K562 (cell line): ENCODE measurements around the gene KIF19. TPM values are rescaled to one million over a fixed set of nuclear protein-coding genes. Genes with fewer than 3 reads are reported as not detected.
A peak's percentile ranks its signal among the peaks of the same experiment; 100 is the strongest.

ENCODE experiments used
- CTBP1 ChIP-seq: fragments of 450-650 bp; IDR thresholded peaks from 2 replicates; pipeline ENCODE4 v1.6.1; 2016; ENCODE audit warnings: borderline replicate concordance
- EZH2 ChIP-seq: IDR thresholded peaks from 2 replicates; pipeline ENCODE4 v1.6.1; 2012; ENCODE audit warnings: low read depth, mild to moderate bottlenecking, inconsistent platforms, low read length, borderline replicate concordance
- FOSL1 ChIP-seq: fragments of 200-800 bp; sonication (Bioruptor generic); conservative IDR thresholded peaks from 2 replicates; pipeline ENCODE4 v1.6.1; 2016; ENCODE audit warnings: missing genetic modification characterization, missing compliant biosample characterization
- NFIX ChIP-seq: fragments of 250-450 bp; sonication (Bioruptor Pico); IDR thresholded peaks from 2 replicates; pipeline ENCODE4 v1.4.0; 2020; ENCODE audit warnings: low read depth, mild to moderate bottlenecking, moderate library complexity
- POLR2AphosphoS2 ChIP-seq: IDR thresholded peaks from 2 replicates; pipeline ENCODE4 v1.6.1; 2012; ENCODE audit warnings: low read length, improper control_type of control experiment
- SMAD3 ChIP-seq: fragments of 450-650 bp; formaldehyde crosslinking; conservative IDR thresholded peaks from 2 replicates; pipeline ENCODE4 v1.4.0; 2020; ENCODE audit warnings: mild to moderate bottlenecking
- SMARCA4 ChIP-seq: fragments of 450-650 bp; IDR thresholded peaks from 2 replicates; pipeline ENCODE4 v1.6.1; 2016
- ZNF121 ChIP-seq: sonication (generic); formaldehyde crosslinking; conservative IDR thresholded peaks from 2 replicates; pipeline ENCODE4 v1.8.0; 2022; ENCODE audit warnings: missing genetic modification reagents
- ZNF717 ChIP-seq: fragments of 250-450 bp; sonication (Bioruptor Pico); IDR thresholded peaks from 2 replicates; pipeline ENCODE4 v1.5.0; 2021
- polyA plus RNA-seq, 8 experiments: library from polyadenylated mRNA; depleted of rRNA in 4 of 8; stranded (reverse) in 5 of 8; unstranded in 3 of 8; fragments of >200 nt; fragmentation: Nextera tagmentation in 2 of 8; fragmentation: Illumina TruSeq in 1 of 8; extraction: Ambion mirVana in 2 of 8; extraction: Trizol in 1 of 8; gene quantifications; 2 replicates each; pipeline versions ENCODE4 v1.2.1 to v1.2.3, GENCODE V29; 2011 to 2014; ENCODE audit warnings: inconsistent platforms in 1 of 8, missing spikeins in 1 of 8
- total RNA-seq, 7 experiments: library from RNA; depleted of rRNA in 6 of 7; stranded (reverse); fragments of >200 nt in 6 of 7; fragmentation: Illumina TruSeq in 2 of 7; extraction: Trizol in 2 of 7; gene quantifications; 2 replicates each; pipeline versions ENCODE4 v1.2.1 to v1.2.3, GENCODE V29; 2011 to 2021; ENCODE audit warnings: low replicate concordance in 1 of 7
- TF ChIP-seq, protein P1 (sequence below): fragments of 250-450 bp; sonication (Bioruptor Pico); IDR thresholded peaks from 2 replicates; pipeline ENCODE4 v1.4.0; 2020
- TF ChIP-seq, protein P2 (sequence below): sonication (generic); formaldehyde crosslinking; IDR thresholded peaks from 2 replicates; pipeline ENCODE4 v1.5.0; 2020; ENCODE audit warnings: missing genetic modification reagents
- TF ChIP-seq, protein P3 (sequence below): sonication (generic); formaldehyde crosslinking; IDR thresholded peaks from 2 replicates; pipeline ENCODE4 v1.8.0; 2022; ENCODE audit warnings: missing genetic modification reagents, mild to moderate bottlenecking, moderate library complexity, borderline replicate concordance
- TF ChIP-seq, protein P4 (sequence below): fragments of 450-650 bp; IDR thresholded peaks from 2 replicates; pipeline ENCODE4 v1.6.1; 2016; ENCODE audit warnings: mild to moderate bottlenecking, moderate library complexity

KIF19 gene
- total and polyA plus RNA-seq, 9 of the 15 experiments (the other 6 are each of a cell fraction or from before 2014, with no cell fraction given) = 0.10 TPM; not detected in 8

DNA sequence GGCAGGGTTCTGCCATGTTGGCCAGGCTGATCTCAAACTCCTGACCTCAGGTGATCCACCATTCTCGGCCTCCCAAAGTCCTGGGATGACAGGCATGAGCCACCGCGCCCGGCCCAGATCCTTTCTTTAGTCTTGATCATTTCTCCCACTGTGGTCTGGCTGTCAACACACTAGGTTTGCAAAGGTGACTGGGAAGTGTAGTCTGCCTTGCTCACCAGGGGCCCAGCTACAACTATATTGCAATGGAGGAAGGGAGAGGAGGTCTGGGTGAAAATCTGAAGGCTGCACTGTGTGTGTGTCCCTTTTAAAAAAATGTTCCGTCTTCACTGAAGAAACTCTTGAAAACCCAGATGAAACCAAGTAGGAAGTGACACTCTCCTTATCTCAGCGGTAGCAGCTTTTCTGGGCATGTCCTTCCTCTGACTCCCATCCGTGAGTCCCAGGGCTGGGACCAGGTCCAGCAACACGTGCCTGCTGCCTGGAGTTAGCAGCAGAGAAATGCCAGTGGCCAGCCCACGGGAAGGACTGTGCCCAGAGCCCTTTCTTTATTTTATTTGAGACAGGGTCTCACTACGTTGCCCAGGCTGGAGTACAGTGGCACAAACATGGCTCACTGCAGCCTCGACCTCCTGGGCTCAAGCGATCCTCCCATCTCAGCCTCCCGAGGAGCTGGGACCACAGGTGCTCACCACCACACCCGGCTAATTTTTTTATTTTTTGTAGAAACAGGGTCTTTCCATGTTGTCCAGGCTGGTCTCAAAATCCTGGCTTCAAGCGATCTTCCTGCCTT is 17.8 kb upstream of the KIF19 start (continued):
- TF ChIP-seq, protein P1, sequence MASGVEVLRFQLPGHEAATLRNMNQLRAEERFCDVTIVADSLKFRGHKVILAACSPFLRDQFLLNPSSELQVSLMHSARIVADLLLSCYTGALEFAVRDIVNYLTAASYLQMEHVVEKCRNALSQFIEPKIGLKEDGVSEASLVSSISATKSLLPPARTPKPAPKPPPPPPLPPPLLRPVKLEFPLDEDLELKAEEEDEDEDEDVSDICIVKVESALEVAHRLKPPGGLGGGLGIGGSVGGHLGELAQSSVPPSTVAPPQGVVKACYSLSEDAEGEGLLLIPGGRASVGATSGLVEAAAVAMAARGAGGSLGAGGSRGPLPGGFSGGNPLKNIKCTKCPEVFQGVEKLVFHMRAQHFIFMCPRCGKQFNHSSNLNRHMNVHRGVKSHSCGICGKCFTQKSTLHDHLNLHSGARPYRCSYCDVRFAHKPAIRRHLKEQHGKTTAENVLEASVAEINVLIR (CRISPR knock-in tag) = no peak
- TF ChIP-seq ZNF717 (CRISPR knock-in tag) = no peak
- TF ChIP-seq ZNF121 (CRISPR knock-in tag) = peak; percentile 92
- peak; percentile 46; the same call in 1 of the 2 replicates for TF ChIP-seq SMARCA4
- no peak for TF ChIP-seq FOSL1
- TF ChIP-seq, protein P2, sequence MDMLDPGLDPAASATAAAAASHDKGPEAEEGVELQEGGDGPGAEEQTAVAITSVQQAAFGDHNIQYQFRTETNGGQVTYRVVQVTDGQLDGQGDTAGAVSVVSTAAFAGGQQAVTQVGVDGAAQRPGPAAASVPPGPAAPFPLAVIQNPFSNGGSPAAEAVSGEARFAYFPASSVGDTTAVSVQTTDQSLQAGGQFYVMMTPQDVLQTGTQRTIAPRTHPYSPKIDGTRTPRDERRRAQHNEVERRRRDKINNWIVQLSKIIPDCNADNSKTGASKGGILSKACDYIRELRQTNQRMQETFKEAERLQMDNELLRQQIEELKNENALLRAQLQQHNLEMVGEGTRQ (CRISPR knock-in tag) = peak; percentile 52
- no peak for TF ChIP-seq NFIX
- TF ChIP-seq, protein P3, sequence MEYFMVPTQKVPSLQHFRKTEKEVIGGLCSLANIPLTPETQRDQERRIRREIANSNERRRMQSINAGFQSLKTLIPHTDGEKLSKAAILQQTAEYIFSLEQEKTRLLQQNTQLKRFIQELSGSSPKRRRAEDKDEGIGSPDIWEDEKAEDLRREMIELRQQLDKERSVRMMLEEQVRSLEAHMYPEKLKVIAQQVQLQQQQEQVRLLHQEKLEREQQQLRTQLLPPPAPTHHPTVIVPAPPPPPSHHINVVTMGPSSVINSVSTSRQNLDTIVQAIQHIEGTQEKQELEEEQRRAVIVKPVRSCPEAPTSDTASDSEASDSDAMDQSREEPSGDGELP (CRISPR knock-in tag) = peak; percentile 19; the same call in 1 of the 2 replicates
- TF ChIP-seq SMAD3 (CRISPR knock-in tag) = no peak
- no peak for TF ChIP-seq EZH2
- no peak for TF ChIP-seq POLR2AphosphoS2
- peak; percentile 74 for TF ChIP-seq CTBP1
- TF ChIP-seq, protein P4, sequence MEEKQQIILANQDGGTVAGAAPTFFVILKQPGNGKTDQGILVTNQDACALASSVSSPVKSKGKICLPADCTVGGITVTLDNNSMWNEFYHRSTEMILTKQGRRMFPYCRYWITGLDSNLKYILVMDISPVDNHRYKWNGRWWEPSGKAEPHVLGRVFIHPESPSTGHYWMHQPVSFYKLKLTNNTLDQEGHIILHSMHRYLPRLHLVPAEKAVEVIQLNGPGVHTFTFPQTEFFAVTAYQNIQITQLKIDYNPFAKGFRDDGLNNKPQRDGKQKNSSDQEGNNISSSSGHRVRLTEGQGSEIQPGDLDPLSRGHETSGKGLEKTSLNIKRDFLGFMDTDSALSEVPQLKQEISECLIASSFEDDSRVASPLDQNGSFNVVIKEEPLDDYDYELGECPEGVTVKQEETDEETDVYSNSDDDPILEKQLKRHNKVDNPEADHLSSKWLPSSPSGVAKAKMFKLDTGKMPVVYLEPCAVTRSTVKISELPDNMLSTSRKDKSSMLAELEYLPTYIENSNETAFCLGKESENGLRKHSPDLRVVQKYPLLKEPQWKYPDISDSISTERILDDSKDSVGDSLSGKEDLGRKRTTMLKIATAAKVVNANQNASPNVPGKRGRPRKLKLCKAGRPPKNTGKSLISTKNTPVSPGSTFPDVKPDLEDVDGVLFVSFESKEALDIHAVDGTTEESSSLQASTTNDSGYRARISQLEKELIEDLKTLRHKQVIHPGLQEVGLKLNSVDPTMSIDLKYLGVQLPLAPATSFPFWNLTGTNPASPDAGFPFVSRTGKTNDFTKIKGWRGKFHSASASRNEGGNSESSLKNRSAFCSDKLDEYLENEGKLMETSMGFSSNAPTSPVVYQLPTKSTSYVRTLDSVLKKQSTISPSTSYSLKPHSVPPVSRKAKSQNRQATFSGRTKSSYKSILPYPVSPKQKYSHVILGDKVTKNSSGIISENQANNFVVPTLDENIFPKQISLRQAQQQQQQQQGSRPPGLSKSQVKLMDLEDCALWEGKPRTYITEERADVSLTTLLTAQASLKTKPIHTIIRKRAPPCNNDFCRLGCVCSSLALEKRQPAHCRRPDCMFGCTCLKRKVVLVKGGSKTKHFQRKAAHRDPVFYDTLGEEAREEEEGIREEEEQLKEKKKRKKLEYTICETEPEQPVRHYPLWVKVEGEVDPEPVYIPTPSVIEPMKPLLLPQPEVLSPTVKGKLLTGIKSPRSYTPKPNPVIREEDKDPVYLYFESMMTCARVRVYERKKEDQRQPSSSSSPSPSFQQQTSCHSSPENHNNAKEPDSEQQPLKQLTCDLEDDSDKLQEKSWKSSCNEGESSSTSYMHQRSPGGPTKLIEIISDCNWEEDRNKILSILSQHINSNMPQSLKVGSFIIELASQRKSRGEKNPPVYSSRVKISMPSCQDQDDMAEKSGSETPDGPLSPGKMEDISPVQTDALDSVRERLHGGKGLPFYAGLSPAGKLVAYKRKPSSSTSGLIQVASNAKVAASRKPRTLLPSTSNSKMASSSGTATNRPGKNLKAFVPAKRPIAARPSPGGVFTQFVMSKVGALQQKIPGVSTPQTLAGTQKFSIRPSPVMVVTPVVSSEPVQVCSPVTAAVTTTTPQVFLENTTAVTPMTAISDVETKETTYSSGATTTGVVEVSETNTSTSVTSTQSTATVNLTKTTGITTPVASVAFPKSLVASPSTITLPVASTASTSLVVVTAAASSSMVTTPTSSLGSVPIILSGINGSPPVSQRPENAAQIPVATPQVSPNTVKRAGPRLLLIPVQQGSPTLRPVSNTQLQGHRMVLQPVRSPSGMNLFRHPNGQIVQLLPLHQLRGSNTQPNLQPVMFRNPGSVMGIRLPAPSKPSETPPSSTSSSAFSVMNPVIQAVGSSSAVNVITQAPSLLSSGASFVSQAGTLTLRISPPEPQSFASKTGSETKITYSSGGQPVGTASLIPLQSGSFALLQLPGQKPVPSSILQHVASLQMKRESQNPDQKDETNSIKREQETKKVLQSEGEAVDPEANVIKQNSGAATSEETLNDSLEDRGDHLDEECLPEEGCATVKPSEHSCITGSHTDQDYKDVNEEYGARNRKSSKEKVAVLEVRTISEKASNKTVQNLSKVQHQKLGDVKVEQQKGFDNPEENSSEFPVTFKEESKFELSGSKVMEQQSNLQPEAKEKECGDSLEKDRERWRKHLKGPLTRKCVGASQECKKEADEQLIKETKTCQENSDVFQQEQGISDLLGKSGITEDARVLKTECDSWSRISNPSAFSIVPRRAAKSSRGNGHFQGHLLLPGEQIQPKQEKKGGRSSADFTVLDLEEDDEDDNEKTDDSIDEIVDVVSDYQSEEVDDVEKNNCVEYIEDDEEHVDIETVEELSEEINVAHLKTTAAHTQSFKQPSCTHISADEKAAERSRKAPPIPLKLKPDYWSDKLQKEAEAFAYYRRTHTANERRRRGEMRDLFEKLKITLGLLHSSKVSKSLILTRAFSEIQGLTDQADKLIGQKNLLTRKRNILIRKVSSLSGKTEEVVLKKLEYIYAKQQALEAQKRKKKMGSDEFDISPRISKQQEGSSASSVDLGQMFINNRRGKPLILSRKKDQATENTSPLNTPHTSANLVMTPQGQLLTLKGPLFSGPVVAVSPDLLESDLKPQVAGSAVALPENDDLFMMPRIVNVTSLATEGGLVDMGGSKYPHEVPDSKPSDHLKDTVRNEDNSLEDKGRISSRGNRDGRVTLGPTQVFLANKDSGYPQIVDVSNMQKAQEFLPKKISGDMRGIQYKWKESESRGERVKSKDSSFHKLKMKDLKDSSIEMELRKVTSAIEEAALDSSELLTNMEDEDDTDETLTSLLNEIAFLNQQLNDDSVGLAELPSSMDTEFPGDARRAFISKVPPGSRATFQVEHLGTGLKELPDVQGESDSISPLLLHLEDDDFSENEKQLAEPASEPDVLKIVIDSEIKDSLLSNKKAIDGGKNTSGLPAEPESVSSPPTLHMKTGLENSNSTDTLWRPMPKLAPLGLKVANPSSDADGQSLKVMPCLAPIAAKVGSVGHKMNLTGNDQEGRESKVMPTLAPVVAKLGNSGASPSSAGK = peak; percentile 52
